Liver (tissue), 9 donors: ENCODE measurements around the gene BTN3A1. TPM values are rescaled to one million over a fixed set of nuclear protein-coding genes. Genes with fewer than 3 reads are reported as not detected.

Experiments
- DNase-seq: peaks from one replicate; pipeline ENCODE4 v3.0.0-alpha.2; 2017; ENCODE audit warnings: low spot score
- H3K27ac ChIP-seq, 2 donors: one replicate each; pipeline ENCODE4 v1.7.0; 2013; ENCODE audit warnings: inconsistent platforms in 2 of 2, low read length in 2 of 2, control low read depth in 1 of 2, low read depth in 1 of 2, mild to moderate bottlenecking in 1 of 2
- H3K27me3 ChIP-seq, 4 donors: one replicate each; pipeline versions ENCODE4 v1.6.1 to v1.7.0; 2013; ENCODE audit warnings: low read length in 3 of 4, inconsistent platforms in 1 of 4, mild to moderate bottlenecking in 1 of 4, moderate library complexity in 1 of 4; ENCODE audit not compliant: control insufficient read depth in 4 of 4, insufficient read depth in 4 of 4
- H3K36me3 ChIP-seq, 4 donors: one replicate each; pipeline versions ENCODE4 v1.6.1 to v1.7.0; 2013; ENCODE audit warnings: low read length in 3 of 4, mild to moderate bottlenecking in 3 of 4, low read depth in 1 of 4, moderate library complexity in 1 of 4; ENCODE audit not compliant: control insufficient read depth in 4 of 4, insufficient read depth in 3 of 4
- H3K4me1 ChIP-seq, 4 donors: one replicate each; pipeline versions ENCODE4 v1.6.1 to v1.7.0; 2013; ENCODE audit warnings: low read length in 3 of 4, mild to moderate bottlenecking in 3 of 4, moderate library complexity in 1 of 4; ENCODE audit not compliant: control insufficient read depth in 4 of 4, insufficient read depth in 4 of 4
- H3K4me3 ChIP-seq, 3 donors: one replicate each; pipeline versions ENCODE4 v1.6.1 to v1.7.0; 2013; ENCODE audit warnings: low read length in 3 of 3, control low read depth in 1 of 3, low read depth in 1 of 3, mild to moderate bottlenecking in 1 of 3
- H3K9ac ChIP-seq, 2 donors: one replicate each; pipeline ENCODE4 v1.7.0; 2013; ENCODE audit warnings: low read length in 2 of 2, mild to moderate bottlenecking in 2 of 2, moderate library complexity in 2 of 2, control low read depth in 1 of 2, low read depth in 1 of 2
- H3K9me3 ChIP-seq, 4 donors: one replicate each; pipeline versions ENCODE4 v1.6.1 to v1.7.0; 2013; ENCODE audit warnings: low read length in 3 of 4; ENCODE audit not compliant: control insufficient read depth in 4 of 4
- EGR1 ChIP-seq, 2 donors: IDR thresholded peaks; 2 replicates each; pipeline ENCODE4 v1.6.1; 2016 to 2018; ENCODE audit warnings: antibody characterized with exemption in 2 of 2, low read depth in 2 of 2
- FOXA1 ChIP-seq: IDR thresholded peaks from 2 replicates; pipeline ENCODE4 v1.6.1; 2016; ENCODE audit warnings: antibody characterized with exemption
- FOXA2 ChIP-seq: IDR thresholded peaks from 2 replicates; pipeline ENCODE4 v1.6.1; 2016; ENCODE audit warnings: antibody characterized with exemption
- GABPA ChIP-seq, 2 donors: IDR thresholded peaks in 1 of 2; conservative IDR thresholded peaks in 1 of 2; 2 replicates each; pipeline ENCODE4 v1.6.1; 2016; ENCODE audit warnings: antibody characterized with exemption in 2 of 2, mild to moderate bottlenecking in 1 of 2, moderate library complexity in 1 of 2
- HNF4A ChIP-seq, 2 donors: conservative IDR thresholded peaks; 2 replicates each; pipeline ENCODE4 v1.6.1; 2016; ENCODE audit warnings: antibody characterized with exemption in 2 of 2, mild to moderate bottlenecking in 2 of 2
- HNF4G ChIP-seq: IDR thresholded peaks from 2 replicates; pipeline ENCODE4 v1.6.1; 2016; ENCODE audit warnings: antibody characterized with exemption
- JUND ChIP-seq, 2 donors: IDR thresholded peaks; 2 replicates each; pipeline ENCODE4 v1.6.1; 2016; ENCODE audit warnings: antibody characterized with exemption in 2 of 2
- RAD21 ChIP-seq, 2 donors: IDR thresholded peaks; 2 replicates each; pipeline ENCODE4 v1.6.1; 2016; ENCODE audit warnings: antibody characterized with exemption in 2 of 2, mild to moderate bottlenecking in 2 of 2
- RXRA ChIP-seq, 2 donors: IDR thresholded peaks; 2 replicates each; pipeline ENCODE4 v1.6.1; 2017 to 2018; ENCODE audit warnings: antibody characterized with exemption in 2 of 2, mild to moderate bottlenecking in 1 of 2
- SP1 ChIP-seq: IDR thresholded peaks from 2 replicates; pipeline ENCODE4 v1.6.1; 2018; ENCODE audit warnings: antibody characterized with exemption, mild to moderate bottlenecking
- TAF1 ChIP-seq: conservative IDR thresholded peaks from 2 replicates; pipeline ENCODE4 v1.6.1; 2016; ENCODE audit warnings: antibody characterized with exemption, mild to moderate bottlenecking
- WGBS: extraction: QIAGEN DNeasy Blood & Tissue Kit; methylation state at CpG from one replicate; pipeline ENCODE4 v1.1.7; 2013; 5-methylcytosine and 5-hydroxymethylcytosine counted together
- polyA plus RNA-seq, 2 donors: library from polyadenylated mRNA; stranded (reverse) in 1 of 2; unstranded in 1 of 2; fragments of 200-250 nt in 1 of 2; fragments of >200 nt in 1 of 2; fragmentation: Nextera tagmentation in 1 of 2; extraction: Ambion mirVana in 1 of 2; gene quantifications; one replicate each; pipeline versions ENCODE4 v1.2.1 to v1.2.3, GENCODE V29; 2013 to 2015
- total RNA-seq, 2 donors: library from RNA; depleted of rRNA; stranded (reverse); fragments of >200 nt; gene quantifications; one replicate each; pipeline ENCODE4 v1.2.3, GENCODE V29; 2014
- TF ChIP-seq, protein P1 (sequence below): IDR thresholded peaks from 2 replicates; pipeline ENCODE4 v1.6.1; 2016; ENCODE audit warnings: antibody characterized with exemption
- TF ChIP-seq, protein P2 (sequence below): IDR thresholded peaks from 2 replicates; pipeline ENCODE4 v1.6.1; 2016; ENCODE audit warnings: antibody characterized with exemption
- TF ChIP-seq, protein P3 (sequence below): fragments of 150-350 bp; IDR thresholded peaks from 2 replicates; pipeline ENCODE4 v1.5.1; 2017; ENCODE audit warnings: improper control_type of control experiment, low read depth, low read length; ENCODE audit not compliant: missing input control
- TF ChIP-seq, protein P4 (sequence below): IDR thresholded peaks from 2 replicates; pipeline ENCODE4 v1.6.1; 2016; ENCODE audit warnings: antibody characterized with exemption
- TF ChIP-seq, protein P5 (sequence below): IDR thresholded peaks from 2 replicates; pipeline ENCODE4 v1.6.1; 2016; ENCODE audit warnings: antibody characterized with exemption, mild to moderate bottlenecking
- donor health status: healthy.
- donor health status: healthy.
- donor health status: healthy.
- donor health status: healthy.
- donor health status: healthy.

BTN3A1 gene
- total and polyA plus RNA-seq, 4 donors, result 2.3 to 17.1 (median 6.3) TPM

DNA sequence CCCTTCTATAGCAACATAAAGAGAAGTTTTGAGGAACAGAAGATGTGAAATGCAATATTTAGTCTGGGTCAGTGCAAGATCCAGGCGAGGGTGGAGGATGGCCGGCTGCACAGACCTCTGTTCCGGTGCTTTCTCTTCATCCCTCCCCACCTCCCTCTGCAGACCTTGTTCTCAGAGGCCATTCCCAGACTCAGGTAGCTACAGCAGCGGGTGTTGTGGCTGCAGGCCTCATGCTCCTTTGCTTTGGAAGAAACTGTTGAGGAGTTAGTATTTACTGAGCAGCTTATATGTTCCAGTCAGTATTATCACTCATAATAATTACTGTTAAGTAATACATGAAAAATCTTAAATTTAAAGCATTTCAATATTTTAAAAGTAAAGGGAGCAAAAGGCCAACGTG lies 39.9 kb downstream of the BTN3A1 start:
- no peaks in the 10 kb centered on the region for H3K9me3 ChIP-seq
- peak overlapping the region in 1 of 3 donors; percentile 34 for H3K4me3 ChIP-seq
- TF ChIP-seq, protein P1, sequence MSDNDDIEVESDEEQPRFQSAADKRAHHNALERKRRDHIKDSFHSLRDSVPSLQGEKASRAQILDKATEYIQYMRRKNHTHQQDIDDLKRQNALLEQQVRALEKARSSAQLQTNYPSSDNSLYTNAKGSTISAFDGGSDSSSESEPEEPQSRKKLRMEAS, result no peak
- TF ChIP-seq, protein P2, sequence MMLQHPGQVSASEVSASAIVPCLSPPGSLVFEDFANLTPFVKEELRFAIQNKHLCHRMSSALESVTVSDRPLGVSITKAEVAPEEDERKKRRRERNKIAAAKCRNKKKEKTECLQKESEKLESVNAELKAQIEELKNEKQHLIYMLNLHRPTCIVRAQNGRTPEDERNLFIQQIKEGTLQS, result no peak
- TF ChIP-seq EGR1 (IDR thresholded peaks at IDR 0.05; ENCODE audit: low read depth in 2 of 2) (no peak), JUND (IDR thresholded peaks at IDR 0.05) (no peak), FOXA1 (no peak), HNF4G (no peak), FOXA2 (no peak), RAD21 (IDR thresholded peaks at IDR 0.05) (no peak), SP1 (no peak), RXRA (IDR thresholded peaks at IDR 0.05) (no peak), HNF4A (conservative IDR thresholded peaks at IDR 0.05) (no peak), TAF1 (no peak)
- TF ChIP-seq, protein P3, sequence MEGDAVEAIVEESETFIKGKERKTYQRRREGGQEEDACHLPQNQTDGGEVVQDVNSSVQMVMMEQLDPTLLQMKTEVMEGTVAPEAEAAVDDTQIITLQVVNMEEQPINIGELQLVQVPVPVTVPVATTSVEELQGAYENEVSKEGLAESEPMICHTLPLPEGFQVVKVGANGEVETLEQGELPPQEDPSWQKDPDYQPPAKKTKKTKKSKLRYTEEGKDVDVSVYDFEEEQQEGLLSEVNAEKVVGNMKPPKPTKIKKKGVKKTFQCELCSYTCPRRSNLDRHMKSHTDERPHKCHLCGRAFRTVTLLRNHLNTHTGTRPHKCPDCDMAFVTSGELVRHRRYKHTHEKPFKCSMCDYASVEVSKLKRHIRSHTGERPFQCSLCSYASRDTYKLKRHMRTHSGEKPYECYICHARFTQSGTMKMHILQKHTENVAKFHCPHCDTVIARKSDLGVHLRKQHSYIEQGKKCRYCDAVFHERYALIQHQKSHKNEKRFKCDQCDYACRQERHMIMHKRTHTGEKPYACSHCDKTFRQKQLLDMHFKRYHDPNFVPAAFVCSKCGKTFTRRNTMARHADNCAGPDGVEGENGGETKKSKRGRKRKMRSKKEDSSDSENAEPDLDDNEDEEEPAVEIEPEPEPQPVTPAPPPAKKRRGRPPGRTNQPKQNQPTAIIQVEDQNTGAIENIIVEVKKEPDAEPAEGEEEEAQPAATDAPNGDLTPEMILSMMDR, result no peak
- TF ChIP-seq, protein P4, sequence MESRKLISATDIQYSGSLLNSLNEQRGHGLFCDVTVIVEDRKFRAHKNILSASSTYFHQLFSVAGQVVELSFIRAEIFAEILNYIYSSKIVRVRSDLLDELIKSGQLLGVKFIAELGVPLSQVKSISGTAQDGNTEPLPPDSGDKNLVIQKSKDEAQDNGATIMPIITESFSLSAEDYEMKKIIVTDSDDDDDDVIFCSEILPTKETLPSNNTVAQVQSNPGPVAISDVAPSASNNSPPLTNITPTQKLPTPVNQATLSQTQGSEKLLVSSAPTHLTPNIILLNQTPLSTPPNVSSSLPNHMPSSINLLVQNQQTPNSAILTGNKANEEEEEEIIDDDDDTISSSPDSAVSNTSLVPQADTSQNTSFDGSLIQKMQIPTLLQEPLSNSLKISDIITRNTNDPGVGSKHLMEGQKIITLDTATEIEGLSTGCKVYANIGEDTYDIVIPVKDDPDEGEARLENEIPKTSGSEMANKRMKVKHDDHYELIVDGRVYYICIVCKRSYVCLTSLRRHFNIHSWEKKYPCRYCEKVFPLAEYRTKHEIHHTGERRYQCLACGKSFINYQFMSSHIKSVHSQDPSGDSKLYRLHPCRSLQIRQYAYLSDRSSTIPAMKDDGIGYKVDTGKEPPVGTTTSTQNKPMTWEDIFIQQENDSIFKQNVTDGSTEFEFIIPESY, result no peak
- DNase-seq, result no peak
- no peak overlapping the region for H3K9ac ChIP-seq
- H3K27ac ChIP-seq, result no peak overlapping the region
- 71% methylated on average over 5 of the region's 5 CpGs for WGBS
- no peaks in the 10 kb centered on the region for H3K27me3 ChIP-seq
- peaks cover 0 to 13% (median 1%) of the 10 kb centered on the region in 4 donors for H3K4me1 ChIP-seq
- peaks cover 0 to 14% (median 4%) of the 10 kb centered on the region in 4 donors for H3K36me3 ChIP-seq

DNA sequence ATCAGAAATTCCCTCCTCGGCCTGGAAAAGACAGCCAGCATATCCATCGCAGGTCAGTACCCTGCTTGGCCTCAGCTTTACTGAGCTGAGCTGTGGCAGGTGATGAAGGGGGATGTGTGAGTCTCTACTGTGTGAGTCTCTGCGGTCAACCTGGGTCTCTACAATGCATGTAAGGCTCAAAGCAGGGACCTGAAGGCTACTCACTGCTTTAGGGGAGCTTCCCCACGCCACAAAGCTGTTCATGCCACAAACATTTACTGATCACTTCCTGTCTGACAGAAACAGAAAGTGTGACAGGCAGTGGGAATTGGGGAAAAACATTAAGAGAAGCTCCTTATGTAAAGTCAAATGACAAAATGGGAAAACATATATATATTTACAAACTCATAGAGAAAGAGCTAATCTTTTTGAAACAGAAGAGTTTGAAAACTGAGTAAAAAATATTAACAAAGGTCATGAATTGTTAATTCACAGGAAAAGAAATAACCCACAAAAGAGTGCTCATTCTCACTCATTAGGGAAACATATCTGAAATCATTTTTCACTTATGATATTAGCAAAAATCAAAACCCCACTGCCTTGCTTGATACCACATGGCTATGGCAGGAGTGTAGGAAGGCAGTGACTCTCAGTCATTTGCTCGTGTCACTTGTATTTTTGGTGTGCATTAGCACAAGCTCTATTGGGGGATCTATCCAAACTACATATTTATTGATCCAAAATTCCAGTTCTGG lies 44.0 kb downstream of the BTN3A1 start:
- H3K4me3 ChIP-seq, result no peak overlapping the region
- H3K36me3 ChIP-seq, result peaks cover 0 to 24% (median 7%) of the 10 kb centered on the region in 4 donors
- peaks cover 0 to 7% (median 1%) of the 10 kb centered on the region in 4 donors for H3K4me1 ChIP-seq
- no peak overlapping the region for H3K9ac ChIP-seq
- H3K9me3 ChIP-seq, result no peaks in the 10 kb centered on the region
- WGBS, result 86% methylated on average over 5 of the region's 5 CpGs
- no peaks in the 10 kb centered on the region for H3K27me3 ChIP-seq
- TF ChIP-seq, protein P3, result no peak
- TF ChIP-seq, protein P1, result no peak
- no peak for TF ChIP-seq SP1
- no peak for TF ChIP-seq JUND (IDR thresholded peaks at IDR 0.05)
- TF ChIP-seq HNF4A (conservative IDR thresholded peaks at IDR 0.05), result no peak
- no peak for TF ChIP-seq GABPA (IDR thresholded peaks at IDR 0.05 in 1 of 2, conservative IDR thresholded peaks at IDR 0.05 in 1 of 2)
- TF ChIP-seq, protein P2, result no peak
- TF ChIP-seq, protein P5, sequence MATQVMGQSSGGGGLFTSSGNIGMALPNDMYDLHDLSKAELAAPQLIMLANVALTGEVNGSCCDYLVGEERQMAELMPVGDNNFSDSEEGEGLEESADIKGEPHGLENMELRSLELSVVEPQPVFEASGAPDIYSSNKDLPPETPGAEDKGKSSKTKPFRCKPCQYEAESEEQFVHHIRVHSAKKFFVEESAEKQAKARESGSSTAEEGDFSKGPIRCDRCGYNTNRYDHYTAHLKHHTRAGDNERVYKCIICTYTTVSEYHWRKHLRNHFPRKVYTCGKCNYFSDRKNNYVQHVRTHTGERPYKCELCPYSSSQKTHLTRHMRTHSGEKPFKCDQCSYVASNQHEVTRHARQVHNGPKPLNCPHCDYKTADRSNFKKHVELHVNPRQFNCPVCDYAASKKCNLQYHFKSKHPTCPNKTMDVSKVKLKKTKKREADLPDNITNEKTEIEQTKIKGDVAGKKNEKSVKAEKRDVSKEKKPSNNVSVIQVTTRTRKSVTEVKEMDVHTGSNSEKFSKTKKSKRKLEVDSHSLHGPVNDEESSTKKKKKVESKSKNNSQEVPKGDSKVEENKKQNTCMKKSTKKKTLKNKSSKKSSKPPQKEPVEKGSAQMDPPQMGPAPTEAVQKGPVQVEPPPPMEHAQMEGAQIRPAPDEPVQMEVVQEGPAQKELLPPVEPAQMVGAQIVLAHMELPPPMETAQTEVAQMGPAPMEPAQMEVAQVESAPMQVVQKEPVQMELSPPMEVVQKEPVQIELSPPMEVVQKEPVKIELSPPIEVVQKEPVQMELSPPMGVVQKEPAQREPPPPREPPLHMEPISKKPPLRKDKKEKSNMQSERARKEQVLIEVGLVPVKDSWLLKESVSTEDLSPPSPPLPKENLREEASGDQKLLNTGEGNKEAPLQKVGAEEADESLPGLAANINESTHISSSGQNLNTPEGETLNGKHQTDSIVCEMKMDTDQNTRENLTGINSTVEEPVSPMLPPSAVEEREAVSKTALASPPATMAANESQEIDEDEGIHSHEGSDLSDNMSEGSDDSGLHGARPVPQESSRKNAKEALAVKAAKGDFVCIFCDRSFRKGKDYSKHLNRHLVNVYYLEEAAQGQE, result no peak
- no peak for TF ChIP-seq FOXA1
- no peak for TF ChIP-seq RXRA (IDR thresholded peaks at IDR 0.05)
- no peak for DNase-seq
- H3K27ac ChIP-seq, result no peak overlapping the region
